HG03354 (cell line): Measurements from ENCODE around the gene TBX1.

ENCODE experiments used
- ATAC-seq: cut with Tn5 transposase; IDR thresholded peaks from one replicate; pipeline ENCODE4 v1.9.1; 2021; ENCODE audit warnings: mild to moderate bottlenecking; ENCODE audit not compliant: unreplicated experiment, poor library complexity, severe bottlenecking

TBX1 gene

DNA sequence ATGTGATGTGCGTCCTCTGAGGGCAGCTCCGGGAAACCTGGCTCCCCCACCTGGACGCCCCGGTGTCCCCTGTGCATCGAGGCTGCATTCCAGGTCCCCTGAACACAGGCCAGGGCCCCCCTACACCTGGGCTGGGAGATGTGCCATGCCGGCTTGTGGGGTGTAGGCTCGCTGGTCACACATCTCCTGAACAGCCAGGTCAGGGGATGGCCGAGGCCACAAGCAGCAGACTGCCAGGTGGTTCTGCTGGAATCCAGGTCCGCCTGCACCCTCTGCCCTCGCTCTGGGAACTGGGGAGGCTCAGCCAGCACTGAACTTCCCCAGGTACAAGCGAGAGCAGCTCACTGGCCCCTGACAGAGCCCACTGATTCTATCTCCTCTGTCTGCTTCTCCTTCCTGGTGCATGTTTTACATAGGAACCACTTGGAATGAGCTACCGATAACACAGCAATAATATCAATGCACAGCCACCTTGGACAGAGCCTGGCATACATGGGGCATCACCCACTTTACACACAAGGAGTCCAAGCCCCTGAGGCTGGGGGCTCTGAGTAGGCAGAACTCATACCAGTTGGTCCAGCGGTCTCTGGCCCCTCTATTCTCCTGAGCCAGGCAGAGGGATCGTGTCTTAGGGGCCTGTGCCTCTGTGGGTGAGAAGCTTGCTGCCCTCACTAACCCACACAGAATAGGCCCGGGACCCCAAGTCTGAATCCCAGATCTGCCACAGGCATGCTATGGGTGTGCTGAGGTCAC lies 46.8 kb downstream of the TBX1 start:
- ATAC-seq = no peak

- ATAC-seq = no peak
Observed at GRCh38 chr22:19807914-19808872, 47.6 kb downstream of the TBX1 start.

DNA sequence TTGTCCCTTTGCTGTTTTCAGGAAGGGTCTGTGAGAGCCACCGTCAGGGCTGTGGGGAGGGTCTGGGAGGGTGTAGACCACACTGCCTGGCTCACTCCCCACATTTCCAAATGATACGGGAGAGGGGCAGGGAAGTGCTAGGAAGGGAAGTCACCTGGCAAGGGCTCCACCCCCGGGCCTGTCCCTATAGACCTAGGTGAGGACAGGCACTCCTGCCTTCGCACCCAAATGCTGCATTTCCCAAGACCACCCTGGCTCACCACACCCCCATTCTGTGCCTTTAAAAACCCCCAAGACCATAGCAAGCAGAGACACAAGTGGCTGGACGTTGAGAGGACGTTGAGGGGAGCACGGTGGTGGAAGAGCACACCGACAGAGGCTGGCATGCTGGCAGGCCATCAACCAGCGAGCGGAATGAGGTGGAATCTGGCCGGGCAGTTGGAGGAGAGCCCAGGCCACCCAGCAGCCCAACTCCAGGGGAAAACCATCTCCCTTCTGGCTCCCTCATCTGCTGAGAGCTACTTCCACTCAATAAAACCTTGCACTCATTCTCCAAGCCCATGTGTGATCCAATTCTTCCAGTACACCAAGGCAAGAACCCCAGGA lies 48.4 kb downstream of the TBX1 start:
- no peak for ATAC-seq

GRCh38 chr22:19809741-19810140 lies 49.2 kb downstream of the TBX1 start:
- no peak for ATAC-seq

DNA sequence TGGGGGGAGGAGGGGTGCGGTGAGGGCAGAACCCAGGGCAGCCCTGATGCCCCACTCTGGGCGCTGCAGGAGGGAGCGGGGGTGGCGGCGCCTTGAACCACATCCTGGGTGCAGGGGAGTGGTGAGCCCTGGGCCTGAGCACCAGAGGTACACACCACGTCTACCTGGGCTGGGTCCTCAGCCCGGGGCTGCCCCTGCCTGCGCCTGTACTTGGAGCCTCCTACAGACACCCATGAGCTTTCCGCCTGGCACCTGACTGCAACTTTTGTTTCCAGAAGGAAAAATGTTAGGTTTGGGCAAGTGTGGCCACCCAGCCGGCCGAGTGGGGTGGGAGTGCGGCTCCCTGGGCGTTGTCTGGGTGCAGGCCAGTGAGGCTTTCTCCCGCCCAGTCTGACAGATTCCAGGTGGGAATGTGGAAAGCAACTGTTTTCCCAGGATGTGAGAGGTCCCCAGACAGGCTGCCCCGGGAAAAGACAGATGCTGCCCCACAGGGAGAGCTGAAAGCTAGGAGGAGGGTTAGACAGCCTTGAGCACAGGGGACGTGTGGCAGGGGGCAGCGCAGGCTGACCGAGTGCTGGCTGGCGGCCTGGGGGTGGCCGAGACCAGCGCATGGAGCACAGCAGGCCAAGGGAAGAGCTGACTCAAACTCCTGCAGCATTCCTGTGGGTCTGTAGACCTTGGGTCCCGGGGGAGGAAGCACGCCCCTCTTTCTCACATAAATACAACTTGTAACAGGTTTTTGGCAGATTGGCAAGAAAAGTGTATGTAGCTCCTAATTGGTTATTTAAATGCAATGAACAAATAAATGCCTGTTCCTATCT lies 50.0 kb downstream of the TBX1 start:
- no peak for ATAC-seq

DNA sequence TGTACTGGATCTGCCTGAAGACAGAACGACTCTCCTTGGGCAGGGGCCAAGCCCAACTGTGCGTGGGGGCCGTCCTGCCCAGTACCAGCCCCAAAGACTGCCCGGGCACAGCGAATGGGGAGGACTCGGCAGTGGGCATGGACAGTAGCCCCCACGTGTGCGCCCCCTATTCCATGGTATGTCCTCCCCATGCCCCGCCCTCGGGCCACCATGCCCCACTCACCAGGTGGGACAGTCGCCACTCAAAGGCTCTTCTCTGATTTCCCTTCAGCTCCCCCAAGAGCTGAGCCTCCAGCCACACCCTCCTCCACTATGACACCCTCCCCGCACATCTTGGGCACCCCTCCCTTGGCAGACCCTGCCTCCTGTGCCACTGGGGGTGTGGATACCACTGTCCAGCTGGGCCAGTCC lies 50.6 kb downstream of the TBX1 start:
- ATAC-seq = no peak

GRCh38 chr22:19811811-19812771 lies 51.5 kb downstream of the TBX1 start:
- no peak for ATAC-seq

DNA sequence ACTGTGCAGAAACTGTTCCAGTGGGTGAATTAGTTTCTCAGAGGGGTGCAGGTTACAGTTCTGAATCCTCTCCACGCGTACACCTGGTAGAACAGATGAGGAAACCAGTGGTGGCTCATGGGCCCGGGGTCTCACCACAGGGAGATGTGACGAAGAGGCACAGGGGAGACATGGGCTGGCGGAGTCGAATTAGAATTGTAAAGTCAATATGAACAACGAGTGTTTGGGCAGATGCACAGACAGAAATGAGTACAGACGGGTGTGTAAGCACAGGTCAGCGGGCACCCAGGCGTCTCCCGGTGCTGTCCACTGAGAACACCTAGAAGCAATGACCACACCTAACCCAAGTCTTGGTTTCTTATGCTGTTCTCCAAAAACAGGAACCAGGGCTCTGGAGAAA lies 52.3 kb downstream of the TBX1 start:
- no peak for ATAC-seq

GRCh38 chr22:19814428-19814827 lies 53.9 kb downstream of the TBX1 start:
- ATAC-seq = no peak

- ATAC-seq = no peak
Observed at GRCh38 chr22:19815093-19815822, 54.7 kb downstream of the TBX1 start.

- no peak for ATAC-seq
Observed at GRCh38 chr22:19815823-19816290, 55.3 kb downstream of the TBX1 start.

- no peak for ATAC-seq
Observed at GRCh38 chr22:19816372-19817119, 56.0 kb downstream of the TBX1 start.
